HCEC 1CT (cell line): ENCODE results near the gene DPP6.

ENCODE experiments used
- DNase-seq: peaks from one replicate; pipeline ENCODE4 v3.0.0-alpha.2; 2017

Gene DPP6

DNA sequence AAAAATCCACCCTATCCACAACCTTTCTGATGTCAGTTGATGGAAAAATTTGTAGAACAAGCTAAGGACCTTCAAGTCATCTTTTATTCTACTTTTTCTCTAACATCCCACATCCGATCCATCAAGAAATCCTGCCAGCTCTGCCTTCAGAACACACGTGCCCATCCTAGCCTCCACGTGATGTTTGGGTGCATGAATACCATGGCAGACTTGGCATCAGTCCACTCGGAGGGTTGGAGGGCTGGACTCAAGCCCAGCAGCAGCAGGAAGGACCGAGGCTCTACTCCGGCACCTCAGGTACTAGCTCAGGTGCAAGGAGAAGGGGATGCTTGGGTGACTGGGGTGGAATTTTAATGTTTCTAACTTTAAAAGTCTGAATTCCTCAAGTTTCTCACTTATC is 428.6 kb downstream of the DPP6 start:
- DNase-seq: no peak

- DNase-seq: no peak
Measured at GRCh38 chr7:154482863-154483262, 430.7 kb downstream of the DPP6 start.

- no peak for DNase-seq
Measured at GRCh38 chr7:154484406-154484805, 432.2 kb downstream of the DPP6 start.

GRCh38 chr7:154484943-154485342 is 432.7 kb downstream of the DPP6 start:
- no peak for DNase-seq

- no peak for DNase-seq
Measured at GRCh38 chr7:154489897-154490296, 437.7 kb downstream of the DPP6 start.

DNA sequence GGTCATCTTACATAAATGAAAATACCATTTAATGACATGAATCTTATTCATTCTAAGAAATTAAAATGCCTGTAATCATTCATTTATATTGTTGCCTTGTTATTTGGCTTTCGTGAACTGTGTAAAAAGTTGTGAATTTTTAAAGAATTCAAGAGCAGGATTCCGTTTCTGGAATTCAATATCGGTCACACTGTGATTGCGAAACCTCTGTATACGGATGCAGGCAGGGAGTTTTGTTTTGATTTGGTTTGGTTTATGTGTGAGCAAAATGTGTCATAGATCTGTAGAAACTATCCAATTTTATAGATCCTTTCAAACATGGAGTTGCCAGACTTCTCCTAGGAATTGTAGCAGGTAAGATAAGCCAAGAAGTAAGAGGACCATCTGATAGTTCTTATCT is 441.4 kb downstream of the DPP6 start:
- DNase-seq: no peak

DNA sequence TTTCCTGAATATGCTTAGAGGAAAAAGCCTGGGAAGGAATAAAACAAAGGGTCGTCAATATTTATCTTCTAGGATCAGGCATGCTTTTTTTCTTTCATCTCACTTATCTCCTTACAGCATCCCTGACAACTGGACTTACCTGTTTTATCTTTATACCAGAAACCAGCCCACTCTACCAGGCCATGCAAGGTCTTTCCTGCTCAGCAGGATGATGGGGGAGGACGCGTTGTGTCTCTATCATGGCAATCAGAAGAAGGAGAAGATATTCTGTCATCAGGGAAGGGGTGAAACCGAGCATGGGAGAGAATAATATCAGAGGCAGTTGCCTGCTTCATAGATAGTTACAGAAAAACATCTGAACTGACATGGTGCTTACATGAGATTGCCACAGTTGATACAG is 445.6 kb downstream of the DPP6 start:
- no peak for DNase-seq

- peak; percentile 15 for DNase-seq
Measured at GRCh38 chr7:154503962-154504550, 451.9 kb downstream of the DPP6 start.

DNA sequence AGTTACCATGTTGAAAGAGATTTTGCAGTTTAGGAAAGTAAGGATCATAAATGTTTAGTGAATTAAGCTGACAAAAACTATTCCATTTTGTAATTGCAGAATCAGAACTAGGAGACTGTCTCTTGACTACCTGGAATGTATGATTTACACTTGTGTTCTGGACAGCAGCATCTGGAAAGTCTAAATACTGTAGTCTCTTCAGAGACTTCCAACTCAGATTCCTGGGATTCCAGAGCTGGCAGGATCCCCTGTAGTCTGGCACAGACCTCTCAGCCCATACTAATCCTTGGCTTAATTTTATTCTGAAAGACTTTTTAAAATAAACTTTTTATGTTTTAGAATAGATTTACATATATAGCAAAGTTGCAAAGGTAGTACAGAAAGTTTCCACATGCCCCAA is 452.7 kb downstream of the DPP6 start:
- no peak for DNase-seq

- DNase-seq: no peak
Measured at GRCh38 chr7:154505362-154505761, 453.2 kb downstream of the DPP6 start.

DNA sequence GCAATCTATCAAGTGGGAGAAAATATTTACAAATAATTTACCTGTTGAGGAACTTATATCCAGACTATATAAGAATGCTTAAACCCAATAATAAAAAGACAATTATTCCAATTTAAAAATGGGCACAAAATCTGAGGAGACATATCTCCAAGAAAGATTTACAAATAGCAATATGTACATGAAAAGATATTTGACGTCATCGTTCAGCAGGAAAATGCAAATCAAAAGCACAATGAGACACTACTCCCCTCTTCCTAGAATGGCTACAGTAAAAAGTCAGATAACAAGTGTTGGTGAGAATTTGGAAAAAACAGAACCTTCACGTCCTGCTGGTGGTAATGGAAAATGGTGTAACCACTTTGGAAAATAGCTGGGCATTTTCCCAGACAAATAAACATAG is 457.0 kb downstream of the DPP6 start:
- DNase-seq: no peak

GRCh38 chr7:154512121-154512833 is 460.1 kb downstream of the DPP6 start:
- no peak for DNase-seq

- DNase-seq: no peak
Measured at GRCh38 chr7:154517768-154518167, 465.6 kb downstream of the DPP6 start.

DNA sequence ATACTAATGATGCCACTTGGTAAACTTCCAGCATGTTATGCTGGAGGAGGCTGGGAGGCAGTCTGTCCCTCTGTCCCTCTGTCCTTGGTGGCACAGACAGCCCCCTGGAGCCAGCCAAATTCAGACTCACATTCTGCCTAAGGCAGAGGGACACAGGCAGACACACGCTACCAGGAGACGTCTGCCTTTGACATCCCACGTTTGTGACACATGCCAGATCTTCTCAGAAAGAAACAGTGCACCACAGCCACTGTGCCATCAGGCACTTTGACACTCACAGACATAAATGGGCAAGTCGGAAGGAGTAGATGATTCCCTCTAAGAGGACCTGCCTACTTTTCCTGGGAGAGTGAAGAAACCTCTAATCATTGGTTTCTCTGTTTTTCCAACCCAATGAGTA is 467.0 kb downstream of the DPP6 start:
- no peak for DNase-seq

DNA sequence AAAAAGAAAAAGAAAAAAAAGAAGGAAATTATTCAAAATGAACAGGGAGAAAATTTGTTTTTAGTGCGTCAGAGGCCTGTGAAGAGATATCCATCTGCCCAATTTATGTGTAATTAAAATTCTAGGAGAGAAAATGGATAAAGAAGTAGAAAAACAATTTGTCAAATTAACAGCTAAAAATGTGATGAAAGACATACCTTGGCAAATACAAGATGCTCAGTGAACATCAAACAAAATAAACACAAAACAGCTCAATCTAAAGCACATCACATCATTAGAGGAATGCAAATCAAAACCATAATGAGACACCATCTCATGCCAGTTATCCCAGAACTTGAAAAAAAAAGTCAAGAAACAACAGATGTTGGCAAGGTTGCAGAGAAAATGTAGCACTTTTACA is 477.9 kb downstream of the DPP6 start:
- DNase-seq: no peak

- no peak for DNase-seq
Measured at GRCh38 chr7:154532771-154533170, 480.6 kb downstream of the DPP6 start.

GRCh38 chr7:154540596-154540995 is 488.4 kb downstream of the DPP6 start:
- DNase-seq: no peak

GRCh38 chr7:154541606-154542005 is 489.4 kb downstream of the DPP6 start:
- no peak for DNase-seq

DNA sequence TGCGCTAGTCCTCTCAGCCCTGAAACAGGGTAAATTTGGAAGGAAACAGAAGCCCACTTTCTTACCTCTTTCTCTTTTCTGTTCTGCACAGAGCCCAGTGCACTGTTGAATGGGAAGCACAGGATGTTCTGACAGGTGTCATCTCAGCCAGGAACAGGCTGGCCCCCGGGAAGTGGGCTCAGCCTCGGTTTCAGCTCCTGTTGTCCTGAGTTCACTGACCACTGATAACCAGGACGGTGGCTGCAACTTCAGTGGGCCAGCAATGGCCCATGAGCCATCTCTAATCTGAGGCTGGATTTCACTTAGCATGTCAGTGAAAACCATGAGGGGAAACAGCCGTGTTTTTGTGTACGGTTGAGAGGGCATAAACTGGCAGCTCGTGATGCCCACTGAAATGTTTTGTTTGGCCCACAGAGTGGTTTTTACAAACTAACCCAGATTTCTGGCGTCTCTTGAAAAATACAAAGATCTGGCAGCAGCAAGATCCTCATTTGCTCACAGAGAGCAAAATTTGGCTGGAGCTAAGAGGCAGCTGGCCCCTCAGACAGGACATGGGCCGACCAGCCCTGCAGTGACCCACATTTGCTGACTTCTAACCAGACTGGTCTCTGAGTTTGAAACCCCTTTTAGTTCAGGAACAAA is 494.9 kb downstream of the DPP6 start:
- no peak for DNase-seq

DNA sequence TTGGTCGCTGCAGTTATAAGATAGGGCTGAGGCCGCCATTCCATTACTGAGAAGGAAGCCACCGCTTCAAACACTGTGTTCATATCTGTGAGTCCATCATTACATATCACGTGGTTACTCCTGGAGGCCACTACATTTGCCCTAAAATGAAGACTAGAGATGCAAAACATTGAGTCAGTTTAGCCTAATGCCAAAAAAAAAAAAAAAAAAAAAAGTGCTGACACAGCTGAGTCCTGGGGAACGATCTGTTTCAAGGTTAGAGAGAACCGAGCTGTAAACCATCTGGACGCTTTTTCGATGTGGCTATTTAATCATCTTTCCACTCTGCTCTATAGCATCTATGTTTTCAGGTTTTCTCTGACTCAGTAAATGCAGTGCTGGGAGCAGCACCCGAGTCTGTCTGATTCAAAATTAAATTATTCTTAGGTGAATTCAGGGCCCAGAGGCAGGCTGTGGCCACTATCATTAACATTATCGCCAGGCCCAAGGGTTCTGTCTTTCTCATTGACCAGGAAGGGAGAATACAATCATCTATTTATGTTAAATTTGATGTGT is 501.6 kb downstream of the DPP6 start:
- no peak for DNase-seq

DNA sequence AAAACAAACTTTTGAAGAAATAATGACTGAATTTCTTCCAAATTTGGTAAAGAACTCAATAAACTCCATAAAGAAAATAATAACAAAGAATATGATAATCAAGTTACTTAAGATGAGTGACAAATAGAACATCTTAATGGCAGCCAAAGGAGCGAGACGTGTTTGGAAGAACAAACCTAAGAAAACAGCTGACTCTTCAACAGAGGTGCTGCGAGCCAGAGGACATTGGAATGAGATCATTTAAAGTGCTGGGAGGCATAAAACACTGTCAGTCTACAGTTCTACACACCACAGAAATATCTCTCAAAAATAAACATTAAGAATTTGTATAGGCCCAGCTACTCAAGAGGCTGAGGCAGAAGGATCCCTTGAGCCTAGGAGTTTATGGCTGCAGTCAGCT is 507.3 kb downstream of the DPP6 start:
- no peak for DNase-seq

DNA sequence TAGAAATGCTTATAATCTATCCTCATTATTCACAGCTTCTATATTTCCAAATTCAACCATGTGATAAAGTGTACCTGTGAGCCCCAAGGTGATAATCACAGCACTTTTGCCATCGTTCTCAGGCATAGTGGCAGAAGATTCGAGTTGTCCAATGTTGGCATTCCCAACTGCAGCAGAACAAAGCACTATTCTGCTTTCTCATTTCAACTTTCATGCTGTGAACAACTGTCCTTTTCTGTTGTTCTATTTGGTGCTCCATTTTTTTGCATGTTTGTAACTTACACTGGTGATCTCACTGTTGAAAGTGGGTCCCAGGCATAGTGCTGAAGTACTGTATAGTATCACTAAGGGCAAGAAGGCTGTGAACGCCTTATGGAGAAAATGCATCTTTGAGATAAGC is 512.5 kb downstream of the DPP6 start:
- no peak for DNase-seq

DNA sequence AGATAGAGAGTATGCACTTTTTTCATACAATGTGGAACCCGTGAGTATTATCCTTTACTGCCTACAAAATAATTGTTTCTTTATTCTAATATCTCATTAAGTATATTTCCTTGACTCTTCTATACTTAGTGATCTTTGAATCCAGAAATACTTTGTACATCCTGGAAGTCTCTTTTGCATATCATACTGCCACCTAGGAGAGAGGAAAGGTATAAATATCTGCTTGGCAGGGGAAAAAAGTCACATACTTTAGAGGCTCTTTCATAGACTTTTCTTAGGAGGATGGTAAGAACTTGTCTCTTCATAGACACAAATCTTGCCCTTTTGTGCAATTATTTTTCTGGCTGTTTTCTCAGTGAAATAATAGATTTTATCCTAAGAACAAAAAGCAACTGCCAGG is 514.7 kb downstream of the DPP6 start:
- no peak for DNase-seq

- no peak for DNase-seq
Measured at GRCh38 chr7:154568346-154568745, 516.1 kb downstream of the DPP6 start.
